NCI-H526 treated with DMSO at 0.1 percent for 48 hours (cell line): ENCODE data around the gene AGXT.

ENCODE experiments used
- DNase-seq: peaks from one replicate; lab custom pipeline; 2025; lab: John Stamatoyannopoulos, UW

AGXT gene

DNA sequence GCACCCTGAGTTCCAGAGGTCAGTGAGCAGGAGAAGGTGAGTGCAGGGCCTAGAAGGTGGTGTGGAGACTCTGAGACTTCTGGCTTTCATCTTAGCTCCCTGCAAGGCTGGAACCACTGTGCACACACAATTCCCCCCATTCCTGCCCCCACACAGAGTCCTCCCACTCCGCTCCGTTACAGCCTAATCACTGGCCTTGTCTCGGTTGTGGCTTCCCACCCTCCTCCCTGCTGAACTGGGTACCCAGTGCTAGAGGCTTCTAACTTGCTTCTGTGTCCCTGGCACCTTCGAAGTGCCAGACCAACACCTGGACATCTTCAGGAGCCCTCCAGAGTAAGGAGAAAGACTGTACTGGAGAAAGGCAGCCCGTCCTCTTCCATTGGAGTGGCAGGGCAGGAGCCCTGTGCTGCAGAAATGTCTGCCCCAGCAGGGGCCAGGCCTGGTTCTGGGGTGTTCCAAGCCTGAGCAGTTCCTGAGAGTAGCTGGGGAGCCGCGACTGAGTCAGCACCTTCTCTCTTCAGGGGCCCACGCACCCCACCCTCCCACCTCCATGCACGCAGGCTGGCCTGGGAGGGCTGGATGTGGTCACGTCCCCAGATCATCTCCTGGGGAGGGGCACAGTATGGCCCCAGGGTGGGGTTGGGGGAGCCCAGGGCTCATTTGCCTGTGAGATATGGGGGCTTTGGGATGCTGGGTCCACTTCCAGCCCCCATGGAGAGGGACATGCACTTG, 60.9 kb downstream of the AGXT start:
- no peak for DNase-seq
